Activated CD4-positive, CD25-positive, alpha-beta regulatory T cell treated with anti-CD3 and anti-CD28 coated beads, Interleukin-2, amount 50 U/mL, for 16 hours (primary cell): ENCODE measurements around the gene CACNA1G.

ENCODE experiments used
- DNase-seq: peaks from one replicate; pipeline ENCODE4 v3.0.0-alpha.2; 2020; ENCODE audit warnings: low read depth, low spot score

The CACNA1G gene

GRCh38 chr17:50568659-50569058, 8.1 kb downstream of the CACNA1G start:
- no peak for DNase-seq

GRCh38 chr17:50569592-50569991, 9.1 kb downstream of the CACNA1G start:
- no peak for DNase-seq

GRCh38 chr17:50570032-50570431, 9.5 kb downstream of the CACNA1G start:
- DNase-seq: no peak

- DNase-seq: no peak
These were observed 10.0 kb downstream of the CACNA1G start for GRCh38 chr17:50570528-50570927.

GRCh38 chr17:50571681-50572080, 11.2 kb downstream of the CACNA1G start:
- no peak for DNase-seq

- DNase-seq: no peak
These were observed 12.0 kb downstream of the CACNA1G start for GRCh38 chr17:50572541-50572940.

- no peak for DNase-seq
These were observed 13.5 kb downstream of the CACNA1G start for GRCh38 chr17:50573866-50574611.

- DNase-seq: no peak
These were observed 15.2 kb downstream of the CACNA1G start for GRCh38 chr17:50575581-50576210.

- no peak for DNase-seq
These were observed 16.3 kb downstream of the CACNA1G start for GRCh38 chr17:50576864-50577263.

GRCh38 chr17:50577451-50577954, 17.0 kb downstream of the CACNA1G start:
- DNase-seq: no peak

GRCh38 chr17:50578173-50578572, 17.7 kb downstream of the CACNA1G start:
- no peak for DNase-seq

- no peak for DNase-seq
These were observed 18.9 kb downstream of the CACNA1G start for GRCh38 chr17:50579399-50579798.

GRCh38 chr17:50580646-50581045, 20.1 kb downstream of the CACNA1G start:
- no peak for DNase-seq

- DNase-seq: no peak
These were observed 20.8 kb downstream of the CACNA1G start for GRCh38 chr17:50581316-50581715.

GRCh38 chr17:50582741-50583140, 22.2 kb downstream of the CACNA1G start:
- DNase-seq: no peak

GRCh38 chr17:50583641-50584040, 23.1 kb downstream of the CACNA1G start:
- DNase-seq: no peak

GRCh38 chr17:50584116-50584515, 23.6 kb downstream of the CACNA1G start:
- no peak for DNase-seq

- no peak for DNase-seq
These were observed 24.2 kb downstream of the CACNA1G start for GRCh38 chr17:50584749-50585148.

- DNase-seq: no peak
These were observed 24.8 kb downstream of the CACNA1G start for GRCh38 chr17:50585346-50585745.

GRCh38 chr17:50585891-50586290, 25.4 kb downstream of the CACNA1G start:
- DNase-seq: no peak

GRCh38 chr17:50586421-50587247, 26.1 kb downstream of the CACNA1G start:
- no peak for DNase-seq

- no peak for DNase-seq
These were observed 27.1 kb downstream of the CACNA1G start for GRCh38 chr17:50587571-50587970.
